NCI-H345 (cell line): Measurements from ENCODE around the gene PTPN13.

ENCODE experiments used
- DNase-seq: peaks from one replicate; lab custom pipeline; 2025; lab: John Stamatoyannopoulos, UW

PTPN13 gene

GRCh38 chr4:86819561-86819960 is 225.4 kb downstream of the PTPN13 start:
- DNase-seq = no peak

GRCh38 chr4:86821151-86821550 is 227.0 kb downstream of the PTPN13 start:
- no peak for DNase-seq

- no peak for DNase-seq
Observed at GRCh38 chr4:86822136-86822535, 228.0 kb downstream of the PTPN13 start.

GRCh38 chr4:86825511-86825910 is 231.4 kb downstream of the PTPN13 start:
- no peak for DNase-seq

- peak; percentile 15 for DNase-seq
Observed at GRCh38 chr4:86831262-86832130, 237.4 kb downstream of the PTPN13 start.

GRCh38 chr4:86833615-86834014 is 239.5 kb downstream of the PTPN13 start:
- DNase-seq = no peak

GRCh38 chr4:86834901-86835300 is 240.8 kb downstream of the PTPN13 start:
- DNase-seq = no peak

- DNase-seq = no peak
Observed at GRCh38 chr4:86835677-86836076, 241.6 kb downstream of the PTPN13 start.

- no peak for DNase-seq
Observed at GRCh38 chr4:86837691-86838503, 243.8 kb downstream of the PTPN13 start.

GRCh38 chr4:86840858-86841257 is 246.7 kb downstream of the PTPN13 start:
- no peak for DNase-seq

- DNase-seq = no peak
Observed at GRCh38 chr4:86841309-86841708, 247.2 kb downstream of the PTPN13 start.

GRCh38 chr4:86845593-86845992 is 251.5 kb downstream of the PTPN13 start:
- no peak for DNase-seq

- DNase-seq = no peak
Observed at GRCh38 chr4:86846921-86847320, 252.8 kb downstream of the PTPN13 start.

- DNase-seq = no peak
Observed at GRCh38 chr4:86847571-86847970, 253.5 kb downstream of the PTPN13 start.

- DNase-seq = no peak
Observed at GRCh38 chr4:86848136-86848535, 254.0 kb downstream of the PTPN13 start.

- no peak for DNase-seq
Observed at GRCh38 chr4:86848732-86849619, 254.9 kb downstream of the PTPN13 start, which contains the start of gene SLC10A6. Gene SLC10A6, minus strand, starts transcription at chr4:86849384. Its CDS starts 269 bp downstream, at chr4:86849115.

GRCh38 chr4:86853209-86853608 is 259.1 kb downstream of the PTPN13 start:
- no peak for DNase-seq

GRCh38 chr4:86855572-86855971 is 261.5 kb downstream of the PTPN13 start:
- no peak for DNase-seq

- DNase-seq = no peak
Observed at GRCh38 chr4:86856896-86857295, 262.8 kb downstream of the PTPN13 start.

- DNase-seq = no peak
Observed at GRCh38 chr4:86857341-86858052, 263.4 kb downstream of the PTPN13 start.
